ENCODE data around the gene MSH5.
A peak's percentile ranks its signal among the peaks of the same experiment; 100 is the strongest.

GRCh38 chr6:31776989-31777666 is 37.3 kb downstream of the MSH5 start, which contains the start of gene VWA7:
- TF ChIP-seq POLR2A (IDR thresholded peaks at IDR 0.05) = peak in 1 of 4 donors; percentile 26
- TF ChIP-seq, protein P1, sequence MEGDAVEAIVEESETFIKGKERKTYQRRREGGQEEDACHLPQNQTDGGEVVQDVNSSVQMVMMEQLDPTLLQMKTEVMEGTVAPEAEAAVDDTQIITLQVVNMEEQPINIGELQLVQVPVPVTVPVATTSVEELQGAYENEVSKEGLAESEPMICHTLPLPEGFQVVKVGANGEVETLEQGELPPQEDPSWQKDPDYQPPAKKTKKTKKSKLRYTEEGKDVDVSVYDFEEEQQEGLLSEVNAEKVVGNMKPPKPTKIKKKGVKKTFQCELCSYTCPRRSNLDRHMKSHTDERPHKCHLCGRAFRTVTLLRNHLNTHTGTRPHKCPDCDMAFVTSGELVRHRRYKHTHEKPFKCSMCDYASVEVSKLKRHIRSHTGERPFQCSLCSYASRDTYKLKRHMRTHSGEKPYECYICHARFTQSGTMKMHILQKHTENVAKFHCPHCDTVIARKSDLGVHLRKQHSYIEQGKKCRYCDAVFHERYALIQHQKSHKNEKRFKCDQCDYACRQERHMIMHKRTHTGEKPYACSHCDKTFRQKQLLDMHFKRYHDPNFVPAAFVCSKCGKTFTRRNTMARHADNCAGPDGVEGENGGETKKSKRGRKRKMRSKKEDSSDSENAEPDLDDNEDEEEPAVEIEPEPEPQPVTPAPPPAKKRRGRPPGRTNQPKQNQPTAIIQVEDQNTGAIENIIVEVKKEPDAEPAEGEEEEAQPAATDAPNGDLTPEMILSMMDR (IDR thresholded peaks at IDR 0.05) = no peak

Measured in esophagus squamous epithelium (tissue), 4 donors.